Osteoblast (primary cell): Measurements from ENCODE around the gene SCAI. TPM values are rescaled to one million over a fixed set of nuclear protein-coding genes. Genes with fewer than 3 reads are reported as not detected.

Experiments used
- DNase-seq: peaks from one replicate; pipeline ENCODE4 v3.0.0; 2011; ENCODE audit warnings: low spot score, mixed read lengths; ENCODE audit not compliant: insufficient read length; ENCODE audit errors: missing footprints
- H2AFZ ChIP-seq: 2 replicates; pipeline ENCODE4 v1.6.0; 2011; ENCODE audit warnings: mild to moderate bottlenecking, low read length
- H3K27ac ChIP-seq: 2 replicates; pipeline ENCODE4 v1.5.1; 2011; ENCODE audit warnings: mild to moderate bottlenecking, low read depth, low read length, moderate library complexity
- H3K27me3 ChIP-seq: 2 replicates; pipeline ENCODE4 v1.6.0; 2012; ENCODE audit warnings: mild to moderate bottlenecking, control low read depth, inconsistent platforms, low read length, moderate library complexity; ENCODE audit not compliant: insufficient read depth
- H3K36me3 ChIP-seq: 2 replicates; pipeline ENCODE4 v1.5.1; 2011; ENCODE audit warnings: mild to moderate bottlenecking, low read length, control low read depth, moderate library complexity; ENCODE audit not compliant: insufficient read depth
- H3K4me1 ChIP-seq: 2 replicates; pipeline ENCODE4 v1.5.1; 2011; ENCODE audit warnings: mild to moderate bottlenecking, low read length, control low read depth, moderate library complexity; ENCODE audit not compliant: insufficient read depth
- H3K4me2 ChIP-seq: 2 replicates; pipeline ENCODE4 v1.6.0; 2011; ENCODE audit warnings: mild to moderate bottlenecking, low read length; ENCODE audit not compliant: insufficient read depth
- H3K4me3 ChIP-seq: fragments of 200-600 bp; sonication (generic); 3 replicates; pipeline ENCODE4 v1.5.1; 2012; ENCODE audit warnings: mild to moderate bottlenecking, low read length, inconsistent platforms; ENCODE audit not compliant: insufficient read depth
- H3K79me2 ChIP-seq: 2 replicates; pipeline ENCODE4 v1.6.0; 2012; ENCODE audit warnings: mild to moderate bottlenecking, low read length, control low read depth, inconsistent platforms; ENCODE audit not compliant: insufficient read depth
- H3K9me3 ChIP-seq: 2 replicates; pipeline ENCODE4 v1.5.1; 2011; ENCODE audit warnings: low read depth, low read length, control low read depth
- H4K20me1 ChIP-seq: 2 replicates; pipeline ENCODE4 v1.6.0; 2012; ENCODE audit warnings: mild to moderate bottlenecking, low read length, control low read depth; ENCODE audit not compliant: insufficient read depth
- CTCF ChIP-seq: IDR thresholded peaks from 2 replicates; pipeline ENCODE4 v1.5.1; 2011; ENCODE audit warnings: mild to moderate bottlenecking, low read depth, low read length, moderate library complexity; ENCODE audit errors: extremely low read depth
- total RNA-seq: library from RNA; depleted of rRNA; stranded (reverse); fragments of >200 nt; gene quantifications from 2 replicates; pipeline ENCODE4 v1.2.3, GENCODE V29; 2012

The SCAI gene
- total RNA-seq, 1 donor: 11.2 TPM

GRCh38 chr9:125099816-125100215 lies 43.5 kb downstream of the SCAI start:
- DNase-seq: no peak

GRCh38 chr9:125095821-125096443 lies 47.4 kb downstream of the SCAI start:
- no peak overlapping the region for H3K27ac ChIP-seq
- H3K4me3 ChIP-seq: no peak overlapping the region
- no peak for TF ChIP-seq CTCF
- peaks cover 14% of the 10 kb centered on the region for H3K4me1 ChIP-seq
- H3K9me3 ChIP-seq: no peaks in the 10 kb centered on the region
- no peaks in the 10 kb centered on the region for H4K20me1 ChIP-seq
- no peak for DNase-seq
- H2AFZ ChIP-seq: no peak overlapping the region
- H3K27me3 ChIP-seq: no peaks in the 10 kb centered on the region
- peaks cover 2% of the 10 kb centered on the region for H3K79me2 ChIP-seq
- H3K36me3 ChIP-seq: no peaks in the 10 kb centered on the region
- no peak overlapping the region for H3K4me2 ChIP-seq

More at GRCh38 chr9:125099816-125100215, 43.5 kb downstream of the SCAI start:
- no peak for TF ChIP-seq CTCF
- Histone ChIP-seq H3K27me3 (no peaks in the 10 kb centered on the region), H3K4me3 (no peak overlapping the region), H3K27ac (no peak overlapping the region), H3K79me2 (peaks cover 9% of the 10 kb centered on the region), H4K20me1 (no peaks in the 10 kb centered on the region), H2AFZ (no peak overlapping the region), H3K36me3 (no peaks in the 10 kb centered on the region), H3K9me3 (no peaks in the 10 kb centered on the region), H3K4me1 (peaks cover 14% of the 10 kb centered on the region), H3K4me2 (no peak overlapping the region)

GRCh38 chr9:125091121-125091520 lies 52.2 kb downstream of the SCAI start:
- H2AFZ ChIP-seq: no peak overlapping the region

GRCh38 chr9:125089331-125089730 lies 54.0 kb downstream of the SCAI start:
- H3K27ac ChIP-seq: no peak overlapping the region
- no peaks in the 10 kb centered on the region for H3K79me2 ChIP-seq
- H3K4me1 ChIP-seq: no peaks in the 10 kb centered on the region
- no peak overlapping the region for H2AFZ ChIP-seq
- H3K36me3 ChIP-seq: no peaks in the 10 kb centered on the region
- H3K9me3 ChIP-seq: no peaks in the 10 kb centered on the region
- no peak overlapping the region for H3K4me2 ChIP-seq
- H3K4me3 ChIP-seq: no peak overlapping the region
- H4K20me1 ChIP-seq: peaks cover 6% of the 10 kb centered on the region
- no peak for TF ChIP-seq CTCF
- DNase-seq: no peak
- H3K27me3 ChIP-seq: no peaks in the 10 kb centered on the region

More at GRCh38 chr9:125091121-125091520, 52.2 kb downstream of the SCAI start:
- Histone ChIP-seq H3K79me2 (no peaks in the 10 kb centered on the region), H4K20me1 (peaks cover 6% of the 10 kb centered on the region), H3K36me3 (no peaks in the 10 kb centered on the region), H3K4me3 (no peak overlapping the region), H3K27ac (no peak overlapping the region), H3K27me3 (no peaks in the 10 kb centered on the region), H3K4me2 (no peak overlapping the region), H3K9me3 (no peaks in the 10 kb centered on the region), H3K4me1 (no peaks in the 10 kb centered on the region)
- DNase-seq: no peak
- no peak for TF ChIP-seq CTCF
